Activated naive CD8-positive, alpha-beta T cell treated with anti-CD3 and anti-CD28 coated beads, Interleukin-2, amount 50 U/mL, for 24 hours (primary cell): ENCODE results near the gene PLCB1.

ENCODE experiments used
- ATAC-seq: fragments of 150-1000 bp; cut with Tn5 transposase; one replicate; pipeline ENCODE4 v1.10.0; 2021
- DNase-seq: peaks from one replicate; pipeline ENCODE4 v3.0.0; 2021
- H3K27ac Mint-ChIP-seq: one replicate; pipeline ENCODE4 v1.8.0; 2021; ENCODE audit warnings: mild to moderate bottlenecking, mixed read lengths
- H3K27me3 Mint-ChIP-seq: one replicate; pipeline ENCODE4 v1.8.0; 2021; ENCODE audit warnings: mixed read lengths
- H3K36me3 Mint-ChIP-seq: one replicate; pipeline ENCODE4 v1.8.0; 2021; ENCODE audit warnings: low read depth, mixed read lengths
- H3K4me1 Mint-ChIP-seq: one replicate; pipeline ENCODE4 v1.8.0; 2021; ENCODE audit warnings: mixed read lengths
- H3K4me3 Mint-ChIP-seq: one replicate; pipeline ENCODE4 v1.8.0; 2021; ENCODE audit warnings: mild to moderate bottlenecking, moderate library complexity, mixed read lengths
- H3K9me3 Mint-ChIP-seq: one replicate; pipeline ENCODE4 v1.8.0; 2021; ENCODE audit warnings: mixed read lengths

PLCB1 gene

GRCh38 chr20:8471465-8471864, 339.4 kb downstream of the PLCB1 start:
- Mint-ChIP-seq H3K27me3 (no peaks in the 10 kb centered on the region), H3K36me3 (no peaks in the 10 kb centered on the region), H3K4me3 (no peak overlapping the region), H3K27ac (no peak overlapping the region), H3K4me1 (no peaks in the 10 kb centered on the region), H3K9me3 (peaks cover 4% of the 10 kb centered on the region)
- DNase-seq (no peak), ATAC-seq (no peak)

- H3K4me3 Mint-ChIP-seq: no peak overlapping the region
- no peak for DNase-seq
- ATAC-seq: no peak
- H3K27me3 Mint-ChIP-seq: no peaks in the 10 kb centered on the region
- H3K4me1 Mint-ChIP-seq: no peaks in the 10 kb centered on the region
- no peaks in the 10 kb centered on the region for H3K36me3 Mint-ChIP-seq
- H3K9me3 Mint-ChIP-seq: no peaks in the 10 kb centered on the region
- H3K27ac Mint-ChIP-seq: no peak overlapping the region
Measured at GRCh38 chr20:8473459-8473858, 341.4 kb downstream of the PLCB1 start.

GRCh38 chr20:8474027-8474668, 342.1 kb downstream of the PLCB1 start:
- DNase-seq (no peak), ATAC-seq (no peak)
- H3K27ac Mint-ChIP-seq: no peak overlapping the region
- H3K27me3 Mint-ChIP-seq: no peaks in the 10 kb centered on the region
- H3K9me3 Mint-ChIP-seq: no peaks in the 10 kb centered on the region
- no peak overlapping the region for H3K4me3 Mint-ChIP-seq
- H3K4me1 Mint-ChIP-seq: no peaks in the 10 kb centered on the region
- H3K36me3 Mint-ChIP-seq: no peaks in the 10 kb centered on the region

GRCh38 chr20:8476021-8476420, 344.0 kb downstream of the PLCB1 start:
- Mint-ChIP-seq H3K36me3 (no peaks in the 10 kb centered on the region), H3K27ac (no peak overlapping the region), H3K4me1 (no peaks in the 10 kb centered on the region), H3K27me3 (no peaks in the 10 kb centered on the region), H3K9me3 (no peaks in the 10 kb centered on the region), H3K4me3 (no peak overlapping the region)
- ATAC-seq (no peak), DNase-seq (no peak)

GRCh38 chr20:8480597-8480996, 348.5 kb downstream of the PLCB1 start:
- H3K4me3 Mint-ChIP-seq: no peak overlapping the region
- no peak for ATAC-seq
- H3K9me3 Mint-ChIP-seq: no peaks in the 10 kb centered on the region
- no peak overlapping the region for H3K27ac Mint-ChIP-seq
- no peak for DNase-seq
- H3K27me3 Mint-ChIP-seq: no peaks in the 10 kb centered on the region
- no peaks in the 10 kb centered on the region for H3K36me3 Mint-ChIP-seq
- no peaks in the 10 kb centered on the region for H3K4me1 Mint-ChIP-seq

GRCh38 chr20:8487696-8488095, 355.6 kb downstream of the PLCB1 start:
- no peak overlapping the region for H3K27ac Mint-ChIP-seq
- no peaks in the 10 kb centered on the region for H3K9me3 Mint-ChIP-seq
- no peaks in the 10 kb centered on the region for H3K36me3 Mint-ChIP-seq
- H3K4me1 Mint-ChIP-seq: no peaks in the 10 kb centered on the region
- DNase-seq: no peak
- ATAC-seq: no peak
- H3K27me3 Mint-ChIP-seq: peaks cover 2% of the 10 kb centered on the region
- H3K4me3 Mint-ChIP-seq: no peak overlapping the region

GRCh38 chr20:8489094-8489883, 357.2 kb downstream of the PLCB1 start:
- no peak for DNase-seq
- no peaks in the 10 kb centered on the region for H3K36me3 Mint-ChIP-seq
- H3K4me3 Mint-ChIP-seq: no peak overlapping the region
- H3K9me3 Mint-ChIP-seq: no peaks in the 10 kb centered on the region
- peaks cover 2% of the 10 kb centered on the region for H3K27me3 Mint-ChIP-seq
- no peak overlapping the region for H3K27ac Mint-ChIP-seq
- ATAC-seq: no peak
- H3K4me1 Mint-ChIP-seq: no peaks in the 10 kb centered on the region

GRCh38 chr20:8490076-8490830, 358.2 kb downstream of the PLCB1 start:
- H3K4me3 Mint-ChIP-seq: no peak overlapping the region
- no peak for DNase-seq
- no peak overlapping the region for H3K27ac Mint-ChIP-seq
- no peaks in the 10 kb centered on the region for H3K9me3 Mint-ChIP-seq
- H3K4me1 Mint-ChIP-seq: no peaks in the 10 kb centered on the region
- peaks cover 2% of the 10 kb centered on the region for H3K27me3 Mint-ChIP-seq
- no peaks in the 10 kb centered on the region for H3K36me3 Mint-ChIP-seq
- ATAC-seq: peak; percentile 40

- no peaks in the 10 kb centered on the region for H3K36me3 Mint-ChIP-seq
- ATAC-seq: no peak
Measured at GRCh38 chr20:8492173-8492572, 360.1 kb downstream of the PLCB1 start.

GRCh38 chr20:8498571-8498970, 366.5 kb downstream of the PLCB1 start:
- H3K4me1 Mint-ChIP-seq: no peaks in the 10 kb centered on the region
- H3K4me3 Mint-ChIP-seq: no peak overlapping the region
- no peaks in the 10 kb centered on the region for H3K27me3 Mint-ChIP-seq
- no peak overlapping the region for H3K27ac Mint-ChIP-seq
- no peaks in the 10 kb centered on the region for H3K36me3 Mint-ChIP-seq
- ATAC-seq (no peak), DNase-seq (no peak)
- H3K9me3 Mint-ChIP-seq: no peaks in the 10 kb centered on the region

More at GRCh38 chr20:8492173-8492572, 360.1 kb downstream of the PLCB1 start:
- H3K27me3 Mint-ChIP-seq: no peaks in the 10 kb centered on the region
- no peaks in the 10 kb centered on the region for H3K4me1 Mint-ChIP-seq
- no peak overlapping the region for H3K4me3 Mint-ChIP-seq
- no peak for DNase-seq
- no peaks in the 10 kb centered on the region for H3K9me3 Mint-ChIP-seq
- no peak overlapping the region for H3K27ac Mint-ChIP-seq

GRCh38 chr20:8504030-8504429, 372.0 kb downstream of the PLCB1 start:
- Mint-ChIP-seq H3K27me3 (no peaks in the 10 kb centered on the region), H3K27ac (no peak overlapping the region), H3K4me3 (no peak overlapping the region), H3K4me1 (no peaks in the 10 kb centered on the region), H3K9me3 (peaks cover 4% of the 10 kb centered on the region), H3K36me3 (no peaks in the 10 kb centered on the region)
- ATAC-seq (no peak), DNase-seq (no peak)

GRCh38 chr20:8505476-8506200, 373.6 kb downstream of the PLCB1 start:
- Mint-ChIP-seq H3K4me3 (no peak overlapping the region), H3K4me1 (no peaks in the 10 kb centered on the region), H3K9me3 (peaks cover 4% of the 10 kb centered on the region), H3K27me3 (no peaks in the 10 kb centered on the region), H3K27ac (no peak overlapping the region), H3K36me3 (no peaks in the 10 kb centered on the region)
- DNase-seq (no peak), ATAC-seq (no peak)

- H3K27ac Mint-ChIP-seq: no peak overlapping the region
- no peak for ATAC-seq
- H3K4me3 Mint-ChIP-seq: no peak overlapping the region
- H3K4me1 Mint-ChIP-seq: no peaks in the 10 kb centered on the region
- H3K27me3 Mint-ChIP-seq: no peaks in the 10 kb centered on the region
- H3K9me3 Mint-ChIP-seq: peaks cover 4% of the 10 kb centered on the region
- DNase-seq: no peak
- H3K36me3 Mint-ChIP-seq: no peaks in the 10 kb centered on the region
Measured at GRCh38 chr20:8507231-8507630, 375.2 kb downstream of the PLCB1 start.

GRCh38 chr20:8509809-8510208, 377.7 kb downstream of the PLCB1 start:
- Mint-ChIP-seq H3K27me3 (no peaks in the 10 kb centered on the region), H3K27ac (no peak overlapping the region), H3K36me3 (no peaks in the 10 kb centered on the region), H3K4me3 (no peak overlapping the region), H3K4me1 (no peaks in the 10 kb centered on the region), H3K9me3 (peaks cover 4% of the 10 kb centered on the region)
- DNase-seq (no peak), ATAC-seq (no peak)
